Fibroblast of skin of abdomen (primary cell): ENCODE results near the gene HECTD2.

ENCODE experiments used
- DNase-seq: peaks from one replicate; pipeline ENCODE4 v3.0.0-alpha.2; 2013

The HECTD2 gene

DNA sequence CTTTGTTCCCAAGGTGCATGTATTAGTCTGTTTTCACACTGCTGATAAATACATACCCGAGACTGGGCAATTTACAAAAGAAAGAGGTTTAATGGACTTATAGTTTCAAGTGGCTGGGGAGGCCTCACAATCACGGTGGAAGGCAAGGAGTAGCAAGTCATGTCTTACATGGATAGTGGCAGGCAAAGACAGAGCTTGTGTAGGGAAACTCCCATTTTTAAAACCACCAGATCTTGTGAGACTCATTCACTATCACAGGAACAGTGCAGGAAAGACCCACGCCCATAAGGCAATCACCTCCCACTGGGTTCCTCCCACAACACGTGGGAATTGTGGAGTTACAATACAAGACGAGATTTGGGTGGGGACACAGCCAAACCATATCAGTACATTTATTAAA is 129.8 kb downstream of the HECTD2 start:
- no peak for DNase-seq

GRCh38 chr10:91540733-91541132 is 130.6 kb downstream of the HECTD2 start:
- DNase-seq, result peak; percentile 33

DNA sequence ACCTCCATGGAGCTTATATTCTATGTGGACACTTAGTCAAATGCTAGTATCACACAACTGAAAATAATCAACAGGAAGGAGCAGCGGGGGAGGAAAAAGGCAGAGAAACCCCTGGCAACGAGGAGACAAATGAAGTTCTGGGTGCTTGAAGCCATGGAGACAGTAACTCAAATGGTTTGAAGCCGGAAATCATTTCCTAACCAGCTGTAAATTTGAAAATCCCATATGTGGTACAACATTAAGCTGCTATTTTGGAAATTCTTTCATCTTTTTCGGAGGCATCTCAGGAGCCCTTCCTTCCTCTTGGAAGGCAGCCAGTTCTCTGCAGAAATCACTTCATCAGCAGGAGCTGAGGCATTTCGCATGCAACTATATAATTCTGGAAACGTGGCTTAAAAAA is 131.3 kb downstream of the HECTD2 start:
- peak; percentile 88 for DNase-seq

GRCh38 chr10:91545384-91545783 is 135.2 kb downstream of the HECTD2 start:
- no peak for DNase-seq

- DNase-seq, result no peak
These were observed 135.7 kb downstream of the HECTD2 start for GRCh38 chr10:91545838-91546237.

- DNase-seq, result no peak
These were observed 139.1 kb downstream of the HECTD2 start for GRCh38 chr10:91549262-91549661.

- DNase-seq, result no peak
These were observed 139.9 kb downstream of the HECTD2 start for GRCh38 chr10:91550021-91550420.

DNA sequence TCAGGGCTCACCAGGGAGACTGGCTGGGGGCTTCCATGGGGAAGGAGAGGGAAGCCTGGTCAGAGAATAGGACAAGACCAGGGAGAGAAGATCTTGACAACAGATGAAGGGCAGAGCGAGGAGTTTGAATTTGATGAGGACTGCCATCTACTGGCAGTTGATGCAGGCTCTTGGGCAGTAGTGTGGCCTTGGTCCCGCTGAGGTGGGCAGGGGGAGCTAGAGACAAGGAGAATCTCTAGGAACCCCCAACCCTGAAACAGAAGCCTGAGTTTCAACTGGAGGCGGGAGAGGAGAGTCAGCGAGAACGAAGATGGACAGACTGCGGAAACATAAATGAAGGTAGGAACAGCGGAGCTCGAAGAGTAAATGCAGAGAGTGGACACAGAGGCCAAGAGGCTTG is 141.7 kb downstream of the HECTD2 start:
- DNase-seq, result peak; percentile 77

DNA sequence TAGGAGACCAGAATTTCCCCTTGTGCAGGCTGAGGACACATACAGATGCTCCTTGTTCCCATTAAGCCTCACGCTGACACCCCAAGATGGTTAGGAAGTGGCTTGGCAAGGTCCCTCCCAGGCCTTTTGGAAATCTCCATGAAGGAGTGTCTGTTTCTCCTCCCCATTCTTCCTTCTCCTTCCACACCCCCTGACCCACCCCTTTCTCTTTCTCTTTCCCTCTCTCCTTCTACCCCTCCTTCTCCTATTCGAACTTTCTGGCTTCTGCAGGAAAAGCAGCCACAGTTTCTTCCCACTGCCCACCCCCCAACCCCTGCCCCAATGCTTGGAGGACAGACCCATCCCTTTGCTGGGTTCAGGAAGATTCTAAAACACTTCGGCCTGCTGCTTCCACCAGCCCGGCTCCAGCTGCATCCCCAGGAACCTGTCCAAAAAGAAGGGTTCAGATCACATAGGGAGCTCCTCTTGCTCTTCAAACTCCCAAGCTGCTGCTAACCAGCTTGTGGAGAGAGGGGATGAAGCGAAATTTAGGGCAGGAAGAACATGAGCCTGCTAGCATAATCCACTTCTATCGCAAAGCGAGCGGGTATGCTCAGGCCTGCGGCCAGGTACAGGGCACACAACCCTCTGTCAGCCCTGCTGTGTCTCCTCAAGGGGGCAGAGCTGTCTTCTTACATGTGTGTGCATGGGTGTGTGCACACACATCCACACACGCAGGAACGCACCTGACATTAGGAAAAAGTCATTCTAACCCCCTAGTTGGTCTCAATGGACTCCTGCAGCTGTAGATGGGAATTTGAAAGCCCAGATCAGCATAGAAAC is 142.3 kb downstream of the HECTD2 start:
- DNase-seq, result no peak

DNA sequence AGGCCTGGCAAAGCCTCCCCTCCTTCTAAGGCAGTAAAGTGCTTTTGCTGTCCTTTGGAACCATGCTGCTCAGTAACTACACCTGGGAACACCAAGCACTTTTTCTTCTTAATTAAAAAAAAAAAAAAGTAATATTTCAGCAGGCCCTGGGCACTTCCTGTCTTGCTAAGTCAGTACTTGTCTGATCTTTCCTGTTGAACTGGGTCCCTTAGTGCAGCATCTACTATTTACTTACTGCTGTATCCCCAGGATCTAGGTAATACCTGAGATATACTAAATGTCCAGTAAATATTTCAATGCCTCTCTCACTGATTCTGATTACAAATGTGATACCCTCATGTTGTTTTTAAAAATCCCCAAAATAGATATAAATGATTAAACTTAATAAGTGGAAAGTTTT is 145.3 kb downstream of the HECTD2 start:
- DNase-seq, result no peak

DNA sequence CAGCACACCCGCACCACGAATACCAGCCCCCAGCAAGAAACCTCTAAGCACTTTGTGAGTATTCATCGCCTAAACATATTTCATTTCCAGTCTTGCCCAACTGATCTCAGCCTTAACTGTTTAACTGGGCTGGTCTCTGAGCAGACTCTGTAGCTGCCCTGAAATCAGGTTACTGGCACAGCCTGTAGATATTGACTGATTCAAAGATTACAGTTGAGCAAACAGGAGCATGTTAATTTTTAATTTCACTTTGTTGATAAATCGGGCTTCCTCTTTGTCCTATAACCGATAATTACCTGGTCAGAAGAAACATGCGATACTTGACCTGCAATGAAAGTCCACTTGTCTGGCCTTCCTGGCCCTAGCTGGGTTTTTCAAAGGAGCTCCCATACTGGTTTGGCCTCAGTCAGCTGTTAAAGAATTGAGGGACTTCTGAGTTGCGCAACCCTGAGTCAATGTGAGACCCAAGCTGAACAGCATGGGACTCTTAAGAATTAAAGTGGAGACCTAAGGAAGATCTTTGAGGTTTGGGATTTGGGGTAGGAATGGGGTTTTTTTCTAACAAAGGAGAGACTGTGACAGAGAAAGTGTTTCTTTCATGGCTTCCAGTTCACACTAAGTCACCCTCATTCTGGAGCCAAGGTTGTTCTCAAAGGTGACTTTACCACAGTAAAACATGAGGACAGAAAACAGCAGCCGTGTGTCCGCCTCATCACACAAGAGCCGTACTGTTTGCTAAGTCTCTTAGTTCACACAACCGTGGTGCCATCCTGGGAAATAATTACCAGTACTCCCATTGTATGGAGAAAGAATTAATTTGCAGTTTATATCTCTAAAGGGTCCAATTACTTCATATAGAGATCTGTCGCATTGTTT is 146.8 kb downstream of the HECTD2 start:
- DNase-seq, result peak; percentile 33

- DNase-seq, result peak; percentile 73
These were observed 147.5 kb downstream of the HECTD2 start for GRCh38 chr10:91557651-91558111.

DNA sequence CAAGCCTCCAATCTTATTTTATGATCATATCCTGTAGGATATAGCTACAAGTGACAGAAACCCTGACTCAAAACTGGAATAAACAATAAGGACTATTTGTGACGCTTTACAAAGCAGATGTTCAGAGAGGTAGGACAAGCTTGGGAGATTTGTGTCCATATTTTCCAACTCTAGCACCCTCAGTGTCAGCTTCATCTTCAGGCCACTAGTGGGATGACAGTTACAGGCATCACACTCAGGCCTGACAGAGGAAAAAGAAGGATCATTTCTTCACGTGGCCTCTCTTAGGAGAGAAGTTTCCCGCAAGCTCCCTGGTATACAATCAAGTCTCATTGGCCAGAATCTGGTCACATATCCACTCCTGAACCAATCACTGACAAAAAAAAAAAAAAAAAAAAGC is 148.3 kb downstream of the HECTD2 start:
- no peak for DNase-seq

- no peak for DNase-seq
These were observed 149.0 kb downstream of the HECTD2 start for GRCh38 chr10:91559169-91559568.

DNA sequence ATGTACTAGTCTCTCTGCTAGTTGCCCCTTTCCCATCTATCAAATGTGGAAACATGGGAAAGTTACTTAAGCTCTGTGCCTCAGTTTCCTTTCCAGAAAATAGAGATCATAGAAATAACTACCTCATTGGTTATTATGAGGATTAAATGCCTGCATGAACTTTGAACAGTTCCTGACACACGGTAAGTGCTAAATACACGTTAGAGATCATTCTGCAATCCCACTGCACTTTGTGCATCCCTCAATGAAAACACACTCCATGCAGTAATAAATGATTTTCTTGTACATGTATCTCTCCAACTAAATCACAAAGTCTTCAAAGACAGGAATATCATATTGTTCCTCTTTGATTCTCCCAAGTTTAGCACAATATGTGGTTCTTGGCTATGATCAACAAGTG is 149.6 kb downstream of the HECTD2 start:
- DNase-seq, result no peak

GRCh38 chr10:91560827-91561226 is 150.7 kb downstream of the HECTD2 start:
- peak; percentile 95 for DNase-seq

GRCh38 chr10:91562839-91563581 is 152.9 kb downstream of the HECTD2 start:
- no peak for DNase-seq

DNA sequence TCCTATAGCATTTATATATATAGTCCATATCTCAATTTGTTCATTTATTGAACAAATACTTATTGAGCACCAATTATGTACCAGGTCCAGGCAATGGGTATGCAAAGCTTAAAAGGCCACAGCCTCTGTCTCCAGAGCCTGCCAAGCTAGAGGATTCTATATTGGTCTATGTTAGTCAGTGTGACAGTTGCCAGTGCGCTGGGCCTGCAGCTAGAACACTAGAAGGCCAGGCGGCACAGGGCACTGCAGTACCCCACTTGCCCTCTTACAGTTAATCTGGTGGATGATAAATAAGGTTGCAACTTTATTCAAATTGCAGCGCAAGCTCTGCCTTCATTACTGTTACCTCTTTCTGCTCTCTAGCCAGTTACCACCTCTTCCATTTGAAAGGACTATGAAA is 153.9 kb downstream of the HECTD2 start:
- DNase-seq, result no peak
